ENCODE measurements around the gene AFF3. TPM values are rescaled to one million over a fixed set of nuclear protein-coding genes. Genes with fewer than 3 reads are reported as not detected.

AFF3 gene
- total and polyA plus RNA-seq, 4 experiments from 2014 or later = 0.63 to 4.6 (median 3.6) TPM

DNA sequence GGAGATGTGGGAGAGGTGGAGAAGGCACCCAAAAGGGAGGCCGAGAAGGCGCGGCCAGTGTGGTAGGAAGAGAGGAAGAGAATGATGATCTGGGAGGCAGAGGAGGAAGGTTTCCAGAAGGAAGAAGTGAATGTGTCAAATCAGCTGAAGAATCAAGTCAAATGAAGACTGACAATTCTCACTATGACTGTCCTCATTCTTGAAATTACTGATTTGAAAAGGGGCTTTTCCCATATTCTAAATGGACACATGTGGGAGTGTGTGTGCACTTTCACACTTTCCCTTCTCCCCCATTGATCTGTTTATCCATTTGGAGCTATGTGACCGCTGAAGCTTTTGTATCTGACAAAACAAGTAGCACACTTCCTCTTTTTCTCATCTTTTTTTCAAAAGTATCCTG is 6.1 kb downstream of the AFF3 start:
- POLR2A ChIA-PET (ENCODE audit: partially characterized antibody) = no interaction called here
- Histone ChIP-seq H3K9me3 (ENCODE audit: control insufficient read depth in 1 of 2, low read length in 2 of 2) (no peaks in the 10 kb centered on the region), H3K27me3 (ENCODE audit: insufficient read depth, low read length) (no peaks in the 10 kb centered on the region), H3K4me1 (ENCODE audit: insufficient read depth, low read length) (no peaks in the 10 kb centered on the region), H3K4me3 (ENCODE audit: low read length in 2 of 2) (no peak overlapping the region), H3K36me3 (ENCODE audit: insufficient read depth, low read length) (no peaks in the 10 kb centered on the region), H3K27ac (ENCODE audit: low read depth, low read length) (no peak overlapping the region)
- Mint-ChIP-seq H3K9me3 (no peaks in the 10 kb centered on the region), H3K27me3 (peaks cover 0 to 2% of the 10 kb centered on the region in 2 donors), H3K4me1 (peaks cover 12 to 21% (median 15%) of the 10 kb centered on the region in 4 donors), H3K36me3 (no peaks in the 10 kb centered on the region), H3K27ac (no peak overlapping the region), H3K4me3 (no peak overlapping the region)
- no peak for DNase-seq
- CTCF ChIA-PET (ENCODE audit: partially characterized antibody) = no interaction called here
- intact Hi-C loops (cut with micrococcal nuclease) = no loop called here

- Mint-ChIP-seq H3K4me3 (no peak overlapping the region), H3K36me3 (no peaks in the 10 kb centered on the region), H3K4me1 (peaks cover 7 to 16% (median 11%) of the 10 kb centered on the region in 4 donors), H3K9me3 (no peaks in the 10 kb centered on the region), H3K27ac (no peak overlapping the region), H3K27me3 (peaks cover 0 to under 1% of the 10 kb centered on the region in 2 donors)
- H3K27ac ChIP-seq (ENCODE audit: low read depth, low read length) = no peak overlapping the region
- no peaks in the 10 kb centered on the region for H3K36me3 ChIP-seq (ENCODE audit: insufficient read depth, low read length)
- no peaks in the 10 kb centered on the region for H3K9me3 ChIP-seq (ENCODE audit: control insufficient read depth in 1 of 2, low read length in 2 of 2)
- no peak for DNase-seq
- POLR2A ChIA-PET (ENCODE audit: partially characterized antibody) = no interaction called here
- no peak overlapping the region for H3K4me3 ChIP-seq (ENCODE audit: low read length in 2 of 2)
- H3K27me3 ChIP-seq (ENCODE audit: insufficient read depth, low read length) = no peaks in the 10 kb centered on the region
- no peaks in the 10 kb centered on the region for H3K4me1 ChIP-seq (ENCODE audit: insufficient read depth, low read length)
- intact Hi-C loops (cut with micrococcal nuclease) = no loop called here
- CTCF ChIA-PET (ENCODE audit: partially characterized antibody) = no interaction called here
These were observed 7.0 kb downstream of the AFF3 start for GRCh38 chr2:100135415-100135814.

DNA sequence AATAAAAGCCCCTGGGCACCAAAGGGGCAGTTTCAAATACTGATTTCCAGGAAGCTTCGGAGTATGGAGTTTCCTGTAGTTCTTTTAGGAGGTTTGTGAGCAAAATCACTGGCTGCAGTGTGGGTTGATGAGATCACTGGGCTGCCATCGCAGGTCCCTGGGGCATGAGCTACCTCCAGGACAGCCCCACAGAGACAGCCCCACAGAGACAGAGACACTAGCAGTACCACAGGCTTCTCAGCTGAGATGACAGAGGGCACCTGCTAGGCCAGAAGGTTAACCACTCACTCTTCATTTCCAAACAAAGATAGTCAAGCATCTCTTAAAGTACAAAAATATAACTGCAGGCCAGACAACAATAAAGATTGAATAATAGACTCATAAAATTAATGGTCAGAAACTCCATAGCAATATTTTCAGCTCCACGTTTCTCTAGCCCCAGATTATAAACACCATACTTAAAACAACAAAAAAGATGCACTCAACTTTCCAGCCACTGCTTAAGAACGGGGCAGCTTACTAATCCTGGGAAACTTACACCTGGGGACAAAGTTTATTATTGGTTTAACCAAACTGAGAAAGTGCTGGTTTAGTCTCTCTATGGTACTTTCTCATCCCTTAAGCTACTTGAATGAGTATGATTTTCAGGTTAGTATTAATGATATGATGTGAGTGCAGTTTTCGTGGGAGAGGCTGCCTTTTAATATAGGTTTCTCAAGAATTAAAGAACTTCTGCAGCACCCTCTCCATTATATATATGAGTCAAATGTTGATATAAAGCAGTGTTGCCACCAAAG is 11.6 kb downstream of the AFF3 start:
- no peaks in the 10 kb centered on the region for H3K36me3 ChIP-seq (ENCODE audit: insufficient read depth, low read length)

GRCh38 chr2:100126897-100127401 is 15.4 kb downstream of the AFF3 start:
- H3K36me3 ChIP-seq (ENCODE audit: insufficient read depth, low read length) = no peaks in the 10 kb centered on the region

More for the DNA sequence above, 11.6 kb downstream of the AFF3 start:
- H3K27ac ChIP-seq (ENCODE audit: low read depth, low read length) = no peak overlapping the region
- no peaks in the 10 kb centered on the region for H3K27me3 Mint-ChIP-seq
- H3K9me3 Mint-ChIP-seq = no peaks in the 10 kb centered on the region
- intact Hi-C loops (cut with micrococcal nuclease) = no loop called here
- H3K27ac Mint-ChIP-seq = no peak overlapping the region
- H3K4me3 Mint-ChIP-seq = no peak overlapping the region
- ChIA-PET POLR2A (ENCODE audit: partially characterized antibody) (interaction anchor here (1.3 kb wide), 1 partner anchor 11 kb away, joined by 4 read pairs; the partner anchor contains the start of gene AFF3), CTCF (ENCODE audit: partially characterized antibody) (no interaction called here)
- no peak overlapping the region for H3K4me3 ChIP-seq (ENCODE audit: low read length in 2 of 2)
- no peaks in the 10 kb centered on the region for H3K4me1 Mint-ChIP-seq
- no peak for DNase-seq
- no peaks in the 10 kb centered on the region for H3K36me3 Mint-ChIP-seq
- no peaks in the 10 kb centered on the region for H3K9me3 ChIP-seq (ENCODE audit: control insufficient read depth in 1 of 2, low read length in 2 of 2)
- H3K27me3 ChIP-seq (ENCODE audit: insufficient read depth, low read length) = no peaks in the 10 kb centered on the region
- H3K4me1 ChIP-seq (ENCODE audit: insufficient read depth, low read length) = no peaks in the 10 kb centered on the region

GRCh38 chr2:100126201-100126600 is 16.2 kb downstream of the AFF3 start:
- H3K36me3 ChIP-seq (ENCODE audit: insufficient read depth, low read length) = no peaks in the 10 kb centered on the region
- no peak overlapping the region for H3K4me3 ChIP-seq (ENCODE audit: low read length in 2 of 2)
- no peak overlapping the region for H3K27ac ChIP-seq (ENCODE audit: low read depth, low read length)
- Mint-ChIP-seq H3K27ac (no peak overlapping the region), H3K36me3 (no peaks in the 10 kb centered on the region), H3K27me3 (peaks cover 0 to 2% of the 10 kb centered on the region in 2 donors), H3K9me3 (peaks cover 0 to 6% (median 1%) of the 10 kb centered on the region in 8 donors), H3K4me3 (no peak overlapping the region), H3K4me1 (peaks cover 0 to 3% (median 0%) of the 10 kb centered on the region in 4 donors)
- DNase-seq = no peak
- intact Hi-C loops (cut with micrococcal nuclease) = no loop called here
- ChIA-PET CTCF (ENCODE audit: partially characterized antibody) (no interaction called here), POLR2A (ENCODE audit: partially characterized antibody) (no interaction called here)
- no peaks in the 10 kb centered on the region for H3K27me3 ChIP-seq (ENCODE audit: insufficient read depth, low read length)
- no peaks in the 10 kb centered on the region for H3K9me3 ChIP-seq (ENCODE audit: control insufficient read depth in 1 of 2, low read length in 2 of 2)
- no peaks in the 10 kb centered on the region for H3K4me1 ChIP-seq (ENCODE audit: insufficient read depth, low read length)

More at GRCh38 chr2:100126897-100127401, 15.4 kb downstream of the AFF3 start:
- ChIA-PET POLR2A (ENCODE audit: partially characterized antibody) (no interaction called here), CTCF (ENCODE audit: partially characterized antibody) (no interaction called here)
- Mint-ChIP-seq H3K27ac (no peak overlapping the region), H3K36me3 (no peaks in the 10 kb centered on the region), H3K4me1 (peaks cover 0 to 3% (median 0%) of the 10 kb centered on the region in 4 donors), H3K9me3 (peaks cover 0 to 6% (median 1%) of the 10 kb centered on the region in 8 donors), H3K27me3 (no peaks in the 10 kb centered on the region), H3K4me3 (no peak overlapping the region)
- Histone ChIP-seq H3K4me3 (ENCODE audit: low read length in 2 of 2) (no peak overlapping the region), H3K4me1 (ENCODE audit: insufficient read depth, low read length) (no peaks in the 10 kb centered on the region), H3K27ac (ENCODE audit: low read depth, low read length) (no peak overlapping the region), H3K27me3 (ENCODE audit: insufficient read depth, low read length) (no peaks in the 10 kb centered on the region), H3K9me3 (ENCODE audit: control insufficient read depth in 1 of 2, low read length in 2 of 2) (no peaks in the 10 kb centered on the region)
- intact Hi-C loops (cut with micrococcal nuclease) = no loop called here
- DNase-seq = no peak

GRCh38 chr2:100125626-100126025 is 16.8 kb downstream of the AFF3 start:
- Mint-ChIP-seq H3K27ac (no peak overlapping the region), H3K4me3 (no peak overlapping the region), H3K9me3 (peaks cover 0 to 6% (median 1%) of the 10 kb centered on the region in 8 donors), H3K4me1 (peaks cover 0 to 3% (median 0%) of the 10 kb centered on the region in 4 donors), H3K36me3 (no peaks in the 10 kb centered on the region), H3K27me3 (peaks cover 0 to 3% of the 10 kb centered on the region in 2 donors)
- intact Hi-C loops (cut with micrococcal nuclease) = no loop called here
- Histone ChIP-seq H3K36me3 (ENCODE audit: insufficient read depth, low read length) (no peaks in the 10 kb centered on the region), H3K27ac (ENCODE audit: low read depth, low read length) (no peak overlapping the region), H3K4me1 (ENCODE audit: insufficient read depth, low read length) (no peaks in the 10 kb centered on the region), H3K4me3 (ENCODE audit: low read length in 2 of 2) (no peak overlapping the region), H3K27me3 (ENCODE audit: insufficient read depth, low read length) (no peaks in the 10 kb centered on the region), H3K9me3 (ENCODE audit: control insufficient read depth in 1 of 2, low read length in 2 of 2) (no peaks in the 10 kb centered on the region)
- POLR2A ChIA-PET (ENCODE audit: partially characterized antibody) = no interaction called here
- no peak for DNase-seq
- CTCF ChIA-PET (ENCODE audit: partially characterized antibody) = no interaction called here

- no peak overlapping the region for H3K4me3 ChIP-seq (ENCODE audit: low read length in 2 of 2)
- no peak overlapping the region for H3K4me3 Mint-ChIP-seq
- no peaks in the 10 kb centered on the region for H3K9me3 ChIP-seq (ENCODE audit: control insufficient read depth in 1 of 2, low read length in 2 of 2)
- intact Hi-C loops (cut with micrococcal nuclease) = no loop called here
- peaks cover 0 to 3% of the 10 kb centered on the region in 2 donors for H3K27me3 Mint-ChIP-seq
- no peak for DNase-seq
- H3K36me3 Mint-ChIP-seq = no peaks in the 10 kb centered on the region
- CTCF ChIA-PET (ENCODE audit: partially characterized antibody) = no interaction called here
- no peak overlapping the region for H3K27ac Mint-ChIP-seq
- no peaks in the 10 kb centered on the region for H3K27me3 ChIP-seq (ENCODE audit: insufficient read depth, low read length)
- no peak overlapping the region for H3K27ac ChIP-seq (ENCODE audit: low read depth, low read length)
- H3K4me1 Mint-ChIP-seq = peaks cover 0 to 3% (median 0%) of the 10 kb centered on the region in 4 donors
- POLR2A ChIA-PET (ENCODE audit: partially characterized antibody) = no interaction called here
- no peaks in the 10 kb centered on the region for H3K4me1 ChIP-seq (ENCODE audit: insufficient read depth, low read length)
- H3K9me3 Mint-ChIP-seq = peaks cover 0 to 6% (median 2%) of the 10 kb centered on the region in 8 donors
- no peaks in the 10 kb centered on the region for H3K36me3 ChIP-seq (ENCODE audit: insufficient read depth, low read length)
These were observed 17.6 kb downstream of the AFF3 start for GRCh38 chr2:100124761-100125160.

Measured in CD4-positive, alpha-beta memory T cell (primary cell).